Activated CD4-positive, alpha-beta T cell treated with anti-CD3 and anti-CD28 coated beads, Interleukin-2, amount 10 ng/mL, durations not matched to agents 24 days and 14 days (primary cell): ENCODE measurements around the gene INPP1. TPM values are rescaled to one million over a fixed set of nuclear protein-coding genes. Genes with fewer than 3 reads are reported as not detected.
"Not testable (repeated sequence)": the region's sequence is repeated elsewhere in the genome, so short reads cannot be mapped to it uniquely, and the experiment has no call there.

ENCODE experiments used
- DNase-seq: peaks from one replicate; pipeline ENCODE4 v3.0.0; 2022
- H3K27ac Mint-ChIP-seq: one replicate; pipeline ENCODE4 v1.8.0; 2022; ENCODE audit warnings: mild to moderate bottlenecking, mixed read lengths
- H3K27me3 Mint-ChIP-seq: one replicate; pipeline ENCODE4 v1.8.0; 2022; ENCODE audit warnings: mixed read lengths
- H3K36me3 Mint-ChIP-seq: one replicate; pipeline ENCODE4 v1.8.0; 2022; ENCODE audit warnings: low read depth, mild to moderate bottlenecking, mixed read lengths
- H3K4me1 Mint-ChIP-seq: one replicate; pipeline ENCODE4 v1.8.0; 2021; ENCODE audit warnings: mixed read lengths
- H3K4me3 Mint-ChIP-seq: one replicate; pipeline ENCODE4 v1.8.0; 2022; ENCODE audit warnings: mild to moderate bottlenecking, moderate library complexity, mixed read lengths
- H3K9me3 Mint-ChIP-seq: one replicate; pipeline ENCODE4 v1.8.0; 2021; ENCODE audit warnings: mixed read lengths
- intact Hi-C: fragments of 100-400 bp; cut with micrococcal nuclease; formaldehyde crosslinking; loops from one replicate; pipeline ENCODE4 v1.15.1; 2023
- total RNA-seq: library from RNA; stranded (reverse); gene quantifications from 2 replicates; pipeline ENCODE4 v1.2.3, GENCODE V29; 2022

Gene INPP1
- total RNA-seq, 1 donor from 2014 or later: 10.3 TPM

GRCh38 chr2:190339394-190339793 lies 4.0 kb upstream of the INPP1 start:
- no peak for DNase-seq
- intact Hi-C loops: no loop called here
- Mint-ChIP-seq H3K36me3 (no peaks in the 10 kb centered on the region), H3K4me1 (peaks cover 12% of the 10 kb centered on the region), H3K27me3 (peaks cover 21% of the 10 kb centered on the region), H3K9me3 (no peaks in the 10 kb centered on the region), H3K4me3 (no peak overlapping the region), H3K27ac (no peak overlapping the region)

GRCh38 chr2:190340369-190340768 lies 3.0 kb upstream of the INPP1 start:
- no peak for DNase-seq
- peaks cover 17% of the 10 kb centered on the region for H3K4me1 Mint-ChIP-seq

GRCh38 chr2:190342611-190343010 lies 778 bp upstream of the INPP1 start:
- intact Hi-C loops: no loop called here
- Mint-ChIP-seq H3K9me3 (no peaks in the 10 kb centered on the region), H3K36me3 (no peaks in the 10 kb centered on the region), H3K27me3 (peaks cover 21% of the 10 kb centered on the region), H3K4me1 (peaks cover 19% of the 10 kb centered on the region), H3K27ac (peak overlapping the region; percentile 39), H3K4me3 (peak overlapping the region; percentile 79)
- DNase-seq: no peak

More at GRCh38 chr2:190340369-190340768, 3.0 kb upstream of the INPP1 start:
- H3K27ac Mint-ChIP-seq: no peak overlapping the region
- peaks cover 20% of the 10 kb centered on the region for H3K27me3 Mint-ChIP-seq
- no peak overlapping the region for H3K4me3 Mint-ChIP-seq
- H3K36me3 Mint-ChIP-seq: no peaks in the 10 kb centered on the region
- intact Hi-C loops: no loop called here
- no peaks in the 10 kb centered on the region for H3K9me3 Mint-ChIP-seq

GRCh38 chr2:190343089-190343535 lies 277 bp upstream of the INPP1 start:
- peak overlapping the region; percentile 85 for H3K27ac Mint-ChIP-seq
- H3K36me3 Mint-ChIP-seq: no peaks in the 10 kb centered on the region
- H3K4me3 Mint-ChIP-seq: peak overlapping the region; percentile 79
- peaks cover 19% of the 10 kb centered on the region for H3K4me1 Mint-ChIP-seq
- no peaks in the 10 kb centered on the region for H3K9me3 Mint-ChIP-seq
- DNase-seq: no peak
- H3K27me3 Mint-ChIP-seq: peaks cover 20% of the 10 kb centered on the region
- intact Hi-C loops: no loop called here

GRCh38 chr2:190344276-190344827 lies 963 bp downstream of the INPP1 start:
- Mint-ChIP-seq H3K9me3 (no peaks in the 10 kb centered on the region), H3K4me1 (peaks cover 21% of the 10 kb centered on the region), H3K27me3 (peaks cover 17% of the 10 kb centered on the region), H3K36me3 (no peaks in the 10 kb centered on the region), H3K4me3 (peak overlapping the region; percentile 87), H3K27ac (peak overlapping the region; percentile 68)
- intact Hi-C loops: loop anchor here (1.0 to 2.0 kb wide), 2 partner anchors 14 to 24 kb away; no protein-coding TSS in a partner anchor
- no peak for DNase-seq

GRCh38 chr2:190350371-190350770 lies 7.0 kb downstream of the INPP1 start:
- Mint-ChIP-seq H3K4me3 (no peak overlapping the region), H3K4me1 (peaks cover 9% of the 10 kb centered on the region), H3K27ac (no peak overlapping the region), H3K9me3 (no peaks in the 10 kb centered on the region), H3K36me3 (no peaks in the 10 kb centered on the region), H3K27me3 (peaks cover 1% of the 10 kb centered on the region)
- intact Hi-C loops: no loop called here
- no peak for DNase-seq

- Mint-ChIP-seq H3K9me3 (no peaks in the 10 kb centered on the region), H3K27ac (no peak overlapping the region), H3K36me3 (no peaks in the 10 kb centered on the region), H3K4me3 (no peak overlapping the region), H3K27me3 (no peaks in the 10 kb centered on the region), H3K4me1 (peaks cover 7% of the 10 kb centered on the region)
- intact Hi-C loops: no loop called here
- DNase-seq: no peak
Measured at GRCh38 chr2:190351955-190352354, 8.6 kb downstream of the INPP1 start.

- no peak for DNase-seq
- H3K4me3 Mint-ChIP-seq: no peak overlapping the region
- H3K36me3 Mint-ChIP-seq: no peaks in the 10 kb centered on the region
- H3K4me1 Mint-ChIP-seq: peaks cover 7% of the 10 kb centered on the region
- H3K9me3 Mint-ChIP-seq: no peaks in the 10 kb centered on the region
- intact Hi-C loops: no loop called here
- no peak overlapping the region for H3K27ac Mint-ChIP-seq
- no peaks in the 10 kb centered on the region for H3K27me3 Mint-ChIP-seq
Measured at GRCh38 chr2:190352668-190353536, 9.5 kb downstream of the INPP1 start.

- intact Hi-C loops: no loop called here
- Mint-ChIP-seq H3K27me3 (no peaks in the 10 kb centered on the region), H3K4me1 (peaks cover 5% of the 10 kb centered on the region), H3K36me3 (no peaks in the 10 kb centered on the region), H3K27ac (no peak overlapping the region), H3K4me3 (no peak overlapping the region), H3K9me3 (no peaks in the 10 kb centered on the region)
- no peak for DNase-seq
Measured at GRCh38 chr2:190353537-190353899, 10.1 kb downstream of the INPP1 start.

- Mint-ChIP-seq H3K27ac (no peak overlapping the region), H3K4me3 (no peak overlapping the region), H3K36me3 (no peaks in the 10 kb centered on the region), H3K9me3 (no peaks in the 10 kb centered on the region), H3K4me1 (peaks cover 8% of the 10 kb centered on the region), H3K27me3 (no peaks in the 10 kb centered on the region)
- no peak for DNase-seq
- intact Hi-C loops: no loop called here
Measured at GRCh38 chr2:190354003-190354690, 10.8 kb downstream of the INPP1 start.

GRCh38 chr2:190355968-190356644 lies 12.7 kb downstream of the INPP1 start:
- H3K9me3 Mint-ChIP-seq: no peaks in the 10 kb centered on the region
- no peak overlapping the region for H3K27ac Mint-ChIP-seq
- no peak overlapping the region for H3K4me3 Mint-ChIP-seq
- no peak for DNase-seq
- intact Hi-C loops: no loop called here
- H3K36me3 Mint-ChIP-seq: no peaks in the 10 kb centered on the region
- no peaks in the 10 kb centered on the region for H3K27me3 Mint-ChIP-seq
- peaks cover 25% of the 10 kb centered on the region for H3K4me1 Mint-ChIP-seq

GRCh38 chr2:190357600-190357999 lies 14.2 kb downstream of the INPP1 start:
- Mint-ChIP-seq H3K27ac (no peak overlapping the region), H3K4me3 (no peak overlapping the region), H3K27me3 (no peaks in the 10 kb centered on the region), H3K36me3 (no peaks in the 10 kb centered on the region), H3K4me1 (peaks cover 27% of the 10 kb centered on the region), H3K9me3 (no peaks in the 10 kb centered on the region)
- intact Hi-C loops: no loop called here
- no peak for DNase-seq

GRCh38 chr2:190358655-190359448 lies 15.5 kb downstream of the INPP1 start:
- H3K4me3 Mint-ChIP-seq: peak overlapping the region; percentile 10
- peaks cover 24% of the 10 kb centered on the region for H3K4me1 Mint-ChIP-seq
- H3K9me3 Mint-ChIP-seq, H3K27ac Mint-ChIP-seq, DNase-seq, H3K27me3 Mint-ChIP-seq, H3K36me3 Mint-ChIP-seq: not testable (repeated sequence)
- intact Hi-C loops: loop anchor here (2.0 kb wide), 1 partner anchor 14 kb away; no protein-coding TSS in a partner anchor
